Gastroesophageal sphincter (tissue), 3 donors: ENCODE data around the gene CPNE1.

Experiments
- CTCF ChIP-seq, 4 experiments: fragments of 200-600 bp in 2 of 4; fragments of 450-650 bp in 2 of 4; sonication (generic) in 1 of 4; IDR thresholded peaks; one replicate each; pipeline ENCODE4 v1.5.1; 2017 to 2019; ENCODE audit warnings: antibody characterized with exemption in 4 of 4, mild to moderate bottlenecking in 2 of 4, moderate library complexity in 2 of 4
- POLR2A ChIP-seq, 2 donors: fragments of 450-650 bp; IDR thresholded peaks; one replicate each; pipeline ENCODE4 v1.6.1; 2017; ENCODE audit warnings: antibody characterized with exemption in 2 of 2, mild to moderate bottlenecking in 2 of 2, moderate library complexity in 1 of 2

GRCh38 chr20:35697696-35698297, 33.1 kb upstream of the CPNE1 start:
- no peak for TF ChIP-seq POLR2A (IDR thresholded peaks at IDR 0.05)
- no peak for TF ChIP-seq CTCF (IDR thresholded peaks at IDR 0.05)
